HAP-1 (cell line): ENCODE measurements around the gene TLL1.

Experiments used
- DNase-seq, 2 experiments: peaks; one replicate each; pipeline ENCODE4 v3.0.0-alpha.2; 2016 to 2020; ENCODE audit warnings: low spot score in 2 of 2
- H3K27me3 ChIP-seq: fragments of 250-450 bp; sonication (Bioruptor Pico); 2 replicates; pipeline ENCODE4 v1.5.1; 2020; ENCODE audit warnings: low read depth, mild to moderate bottlenecking, moderate library complexity
- H3K36me3 ChIP-seq: fragments of 250-450 bp; sonication (Bioruptor Pico); replicated peaks from 2 replicates; pipeline ENCODE4 v1.5.1; 2020; ENCODE audit warnings: mild to moderate bottlenecking
- H3K4me1 ChIP-seq: fragments of 250-450 bp; sonication (Bioruptor Pico); 2 replicates; pipeline ENCODE4 v1.5.1; 2020; ENCODE audit warnings: mild to moderate bottlenecking
- H3K4me3 ChIP-seq: fragments of 250-450 bp; sonication (Bioruptor Pico); 2 replicates; pipeline ENCODE4 v1.5.1; 2020; ENCODE audit warnings: mild to moderate bottlenecking, moderate library complexity
- H3K9me3 ChIP-seq: fragments of 250-450 bp; sonication (Bioruptor Pico); 2 replicates; pipeline ENCODE4 v1.5.1; 2020; ENCODE audit warnings: mild to moderate bottlenecking, moderate library complexity
- in situ Hi-C: fragments of 300-500 bp; cut with MboI; formaldehyde crosslinking; loops from 3 replicates; pipeline ENCODE4 v1.14.3; 2020; ENCODE audit warnings: low sequenced_read_pairs, inconsistent platforms, mixed read lengths

TLL1 gene

GRCh38 chr4:166128403-166128802 lies 255.4 kb downstream of the TLL1 start:
- DNase-seq: no peak
- Histone ChIP-seq H3K27me3 (no peaks in the 10 kb centered on the region), H3K36me3 (no peaks in the 10 kb centered on the region), H3K9me3 (no peaks in the 10 kb centered on the region), H3K4me3 (no peak overlapping the region), H3K4me1 (no peaks in the 10 kb centered on the region)
- in situ Hi-C loops: no loop called here

GRCh38 chr4:166134285-166134684 lies 261.2 kb downstream of the TLL1 start:
- Histone ChIP-seq H3K27me3 (no peaks in the 10 kb centered on the region), H3K4me3 (no peak overlapping the region), H3K4me1 (no peaks in the 10 kb centered on the region), H3K36me3 (no peaks in the 10 kb centered on the region), H3K9me3 (no peaks in the 10 kb centered on the region)
- no peak for DNase-seq
- in situ Hi-C loops: no loop called here

GRCh38 chr4:166140951-166141350 lies 267.9 kb downstream of the TLL1 start:
- Histone ChIP-seq H3K4me1 (no peaks in the 10 kb centered on the region), H3K36me3 (no peaks in the 10 kb centered on the region), H3K27me3 (no peaks in the 10 kb centered on the region), H3K4me3 (no peak overlapping the region), H3K9me3 (no peaks in the 10 kb centered on the region)
- in situ Hi-C loops: no loop called here
- DNase-seq: no peak

DNA sequence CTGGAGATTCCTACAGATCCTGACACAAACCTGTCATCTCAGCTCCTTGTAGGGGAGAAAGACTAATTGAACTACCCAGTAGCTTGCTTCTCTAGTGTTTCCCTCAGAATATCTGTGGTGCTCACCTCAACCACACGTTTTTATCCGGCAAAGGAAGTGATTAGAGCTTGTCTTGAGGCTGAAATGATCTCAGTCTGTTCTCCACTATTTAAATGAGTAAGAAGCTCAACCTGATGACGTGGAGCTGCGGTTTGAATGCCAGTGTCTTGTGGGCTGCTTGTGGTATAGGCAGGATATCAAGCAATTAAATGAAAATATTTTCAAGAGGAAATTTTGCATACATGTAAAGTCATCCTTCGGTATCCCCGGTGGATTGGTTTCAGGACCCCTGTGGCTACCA lies 270.2 kb downstream of the TLL1 start:
- in situ Hi-C loops: no loop called here
- Histone ChIP-seq H3K27me3 (no peaks in the 10 kb centered on the region), H3K9me3 (no peaks in the 10 kb centered on the region), H3K36me3 (no peaks in the 10 kb centered on the region), H3K4me1 (no peaks in the 10 kb centered on the region), H3K4me3 (no peak overlapping the region)
- DNase-seq: no peak

DNA sequence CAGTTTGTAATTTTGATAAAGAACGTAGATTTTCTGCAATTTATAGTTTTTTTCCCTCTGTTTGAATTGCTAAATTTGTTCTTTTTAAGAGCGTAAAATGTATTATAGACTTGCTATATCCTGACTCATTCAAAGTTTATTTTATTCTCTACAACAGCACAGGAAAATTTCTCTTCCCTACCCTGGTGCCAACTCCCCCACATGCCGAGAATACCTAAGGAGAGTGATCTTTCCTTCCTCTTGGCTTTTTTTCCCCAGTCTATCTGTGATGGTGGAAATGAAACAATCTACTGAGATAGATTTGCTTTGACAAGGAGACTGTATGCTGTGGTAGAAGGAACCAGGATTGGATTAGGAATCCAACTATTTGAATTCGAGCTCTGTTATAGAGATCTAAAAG lies 271.6 kb downstream of the TLL1 start:
- Histone ChIP-seq H3K36me3 (no peaks in the 10 kb centered on the region), H3K27me3 (no peaks in the 10 kb centered on the region), H3K4me3 (no peak overlapping the region), H3K4me1 (no peaks in the 10 kb centered on the region), H3K9me3 (no peaks in the 10 kb centered on the region)
- in situ Hi-C loops: no loop called here
- DNase-seq: no peak

DNA sequence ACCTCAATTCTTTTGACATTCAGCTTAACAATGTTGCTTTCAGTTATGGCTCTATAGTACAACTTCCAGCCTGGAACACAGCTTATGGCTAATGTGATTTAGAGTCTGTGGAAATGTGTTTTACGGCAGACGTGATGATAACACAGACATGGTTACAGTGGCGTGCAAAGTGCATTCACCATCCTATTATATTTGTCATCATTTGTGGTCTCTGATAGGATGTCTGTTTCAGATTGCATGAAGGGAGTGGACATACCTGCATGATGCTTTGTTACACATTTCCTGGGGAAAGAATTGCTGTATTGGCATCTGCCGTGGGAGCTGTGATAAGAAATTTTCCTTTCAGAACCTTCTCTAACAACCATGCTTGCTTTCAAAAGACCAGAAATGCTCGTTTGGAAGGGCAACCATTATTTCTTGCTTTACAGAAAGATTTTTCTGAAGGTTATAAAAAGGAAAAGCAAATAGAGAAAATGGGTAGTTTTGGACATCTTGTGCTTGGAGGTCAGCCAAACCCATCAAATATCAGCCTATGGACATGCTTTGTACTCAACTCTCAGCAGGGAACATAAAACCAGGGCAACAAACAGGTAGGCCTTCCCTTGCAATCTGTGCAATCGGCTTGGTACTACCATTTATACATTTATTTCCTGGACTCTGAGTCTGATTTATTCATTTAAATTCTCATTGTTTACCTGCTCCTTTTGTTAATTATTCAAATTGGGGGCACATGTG lies 273.9 kb downstream of the TLL1 start:
- H3K27me3 ChIP-seq: no peaks in the 10 kb centered on the region
- H3K4me1 ChIP-seq: no peaks in the 10 kb centered on the region
- in situ Hi-C loops: no loop called here
- H3K9me3 ChIP-seq: no peaks in the 10 kb centered on the region
- no peak for DNase-seq
- H3K4me3 ChIP-seq: no peak overlapping the region
- H3K36me3 ChIP-seq: no peaks in the 10 kb centered on the region
